Ishikawa (cell line): ENCODE data around the gene PLEKHM1.

ENCODE experiments used
- CEBPB ChIP-seq: IDR thresholded peaks from 2 replicates; pipeline ENCODE4 v1.6.1; 2012
- CREB1 ChIP-seq: IDR thresholded peaks from 2 replicates; pipeline ENCODE4 v1.6.1; 2012; ENCODE audit warnings: low read depth
- EGR1 ChIP-seq: IDR thresholded peaks from 2 replicates; pipeline ENCODE4 v1.6.1; 2012
- EP300 ChIP-seq: IDR thresholded peaks from 2 replicates; pipeline ENCODE4 v1.6.1; 2012; ENCODE audit warnings: borderline replicate concordance
- FOXM1 ChIP-seq: IDR thresholded peaks from 2 replicates; pipeline ENCODE4 v1.6.1; 2012; ENCODE audit warnings: low read depth, borderline replicate concordance
- NFIC ChIP-seq: IDR thresholded peaks from 2 replicates; pipeline ENCODE4 v1.6.1; 2012
- RAD21 ChIP-seq: IDR thresholded peaks from 2 replicates; pipeline ENCODE4 v1.6.1; 2012; ENCODE audit warnings: low read depth
- TAF1 ChIP-seq: IDR thresholded peaks from 2 replicates; pipeline ENCODE4 v1.6.1; 2012; ENCODE audit warnings: low read depth, mild to moderate bottlenecking
- TCF12 ChIP-seq: IDR thresholded peaks from 2 replicates; pipeline ENCODE4 v1.6.1; 2012; ENCODE audit warnings: low read depth
- TEAD4 ChIP-seq: IDR thresholded peaks from 2 replicates; pipeline ENCODE4 v1.6.1; 2012
- YY1 ChIP-seq: IDR thresholded peaks from 2 replicates; pipeline ENCODE4 v1.6.1; 2012; ENCODE audit warnings: low read depth
- ZBTB7A ChIP-seq: IDR thresholded peaks from 2 replicates; pipeline ENCODE4 v1.6.1; 2012; ENCODE audit warnings: low read depth
- TF ChIP-seq, protein P1 (sequence below): IDR thresholded peaks from 2 replicates; pipeline ENCODE4 v1.6.1; 2012; ENCODE audit warnings: low read depth, mild to moderate bottlenecking
- TF ChIP-seq, protein P2 (sequence below): IDR thresholded peaks from 2 replicates; pipeline ENCODE4 v1.6.1; 2012
- TF ChIP-seq, protein P3 (sequence below): IDR thresholded peaks from 2 replicates; pipeline ENCODE4 v1.6.1; 2012

Gene PLEKHM1

DNA sequence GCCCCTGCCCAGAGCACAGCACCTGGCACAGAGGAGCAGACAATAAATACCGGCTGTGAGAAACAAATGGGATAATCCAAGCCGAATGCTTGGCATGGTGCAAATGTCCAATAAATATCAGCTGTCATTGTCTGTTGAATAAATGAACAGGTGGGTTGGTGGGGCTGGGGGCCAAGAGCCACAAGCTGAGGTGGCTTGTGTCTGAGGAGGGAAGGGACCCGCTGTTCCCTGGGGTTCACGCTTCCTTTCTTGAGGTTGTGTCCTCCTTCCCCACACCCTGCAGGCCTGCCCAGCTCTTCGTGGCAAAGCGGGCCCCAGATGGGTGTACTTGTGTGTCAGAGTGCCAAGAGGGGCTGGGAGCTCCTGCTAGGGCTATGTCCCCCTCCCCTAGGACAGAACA lies 96.4 kb downstream of the PLEKHM1 start:
- TF ChIP-seq ZBTB7A = no peak

DNA sequence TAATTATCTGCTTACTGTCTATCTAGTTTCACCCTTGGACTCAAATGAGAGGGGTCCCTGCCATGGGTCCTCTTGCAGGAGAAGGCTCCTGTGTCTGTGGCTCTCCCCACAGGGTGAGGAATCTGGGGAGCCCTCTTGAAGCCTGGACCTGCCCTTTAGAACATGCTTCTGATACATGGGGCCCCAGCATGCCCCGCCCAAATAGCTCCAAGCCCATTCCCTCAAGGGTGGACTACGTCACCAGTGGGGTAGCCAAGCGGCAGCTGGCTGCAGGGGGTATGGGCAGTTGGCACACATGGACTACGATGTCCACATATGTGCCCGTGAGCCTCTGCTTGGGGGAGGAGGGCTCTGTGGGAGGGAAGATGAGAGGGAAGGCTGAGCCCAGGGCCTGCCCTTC lies 97.1 kb downstream of the PLEKHM1 start:
- TF ChIP-seq NFIC (no peak), ZBTB7A (no peak), YY1 (no peak), TCF12 (no peak), FOXM1 (no peak), CREB1 (no peak), EP300 (no peak), TEAD4 (no peak), EGR1 (no peak), RAD21 (no peak), CEBPB (no peak), TAF1 (no peak)
- TF ChIP-seq, protein P1, sequence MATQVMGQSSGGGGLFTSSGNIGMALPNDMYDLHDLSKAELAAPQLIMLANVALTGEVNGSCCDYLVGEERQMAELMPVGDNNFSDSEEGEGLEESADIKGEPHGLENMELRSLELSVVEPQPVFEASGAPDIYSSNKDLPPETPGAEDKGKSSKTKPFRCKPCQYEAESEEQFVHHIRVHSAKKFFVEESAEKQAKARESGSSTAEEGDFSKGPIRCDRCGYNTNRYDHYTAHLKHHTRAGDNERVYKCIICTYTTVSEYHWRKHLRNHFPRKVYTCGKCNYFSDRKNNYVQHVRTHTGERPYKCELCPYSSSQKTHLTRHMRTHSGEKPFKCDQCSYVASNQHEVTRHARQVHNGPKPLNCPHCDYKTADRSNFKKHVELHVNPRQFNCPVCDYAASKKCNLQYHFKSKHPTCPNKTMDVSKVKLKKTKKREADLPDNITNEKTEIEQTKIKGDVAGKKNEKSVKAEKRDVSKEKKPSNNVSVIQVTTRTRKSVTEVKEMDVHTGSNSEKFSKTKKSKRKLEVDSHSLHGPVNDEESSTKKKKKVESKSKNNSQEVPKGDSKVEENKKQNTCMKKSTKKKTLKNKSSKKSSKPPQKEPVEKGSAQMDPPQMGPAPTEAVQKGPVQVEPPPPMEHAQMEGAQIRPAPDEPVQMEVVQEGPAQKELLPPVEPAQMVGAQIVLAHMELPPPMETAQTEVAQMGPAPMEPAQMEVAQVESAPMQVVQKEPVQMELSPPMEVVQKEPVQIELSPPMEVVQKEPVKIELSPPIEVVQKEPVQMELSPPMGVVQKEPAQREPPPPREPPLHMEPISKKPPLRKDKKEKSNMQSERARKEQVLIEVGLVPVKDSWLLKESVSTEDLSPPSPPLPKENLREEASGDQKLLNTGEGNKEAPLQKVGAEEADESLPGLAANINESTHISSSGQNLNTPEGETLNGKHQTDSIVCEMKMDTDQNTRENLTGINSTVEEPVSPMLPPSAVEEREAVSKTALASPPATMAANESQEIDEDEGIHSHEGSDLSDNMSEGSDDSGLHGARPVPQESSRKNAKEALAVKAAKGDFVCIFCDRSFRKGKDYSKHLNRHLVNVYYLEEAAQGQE = no peak
- TF ChIP-seq, protein P2, sequence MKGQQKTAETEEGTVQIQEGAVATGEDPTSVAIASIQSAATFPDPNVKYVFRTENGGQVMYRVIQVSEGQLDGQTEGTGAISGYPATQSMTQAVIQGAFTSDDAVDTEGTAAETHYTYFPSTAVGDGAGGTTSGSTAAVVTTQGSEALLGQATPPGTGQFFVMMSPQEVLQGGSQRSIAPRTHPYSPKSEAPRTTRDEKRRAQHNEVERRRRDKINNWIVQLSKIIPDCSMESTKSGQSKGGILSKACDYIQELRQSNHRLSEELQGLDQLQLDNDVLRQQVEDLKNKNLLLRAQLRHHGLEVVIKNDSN = no peak
- TF ChIP-seq, protein P3, sequence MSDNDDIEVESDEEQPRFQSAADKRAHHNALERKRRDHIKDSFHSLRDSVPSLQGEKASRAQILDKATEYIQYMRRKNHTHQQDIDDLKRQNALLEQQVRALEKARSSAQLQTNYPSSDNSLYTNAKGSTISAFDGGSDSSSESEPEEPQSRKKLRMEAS = no peak

DNA sequence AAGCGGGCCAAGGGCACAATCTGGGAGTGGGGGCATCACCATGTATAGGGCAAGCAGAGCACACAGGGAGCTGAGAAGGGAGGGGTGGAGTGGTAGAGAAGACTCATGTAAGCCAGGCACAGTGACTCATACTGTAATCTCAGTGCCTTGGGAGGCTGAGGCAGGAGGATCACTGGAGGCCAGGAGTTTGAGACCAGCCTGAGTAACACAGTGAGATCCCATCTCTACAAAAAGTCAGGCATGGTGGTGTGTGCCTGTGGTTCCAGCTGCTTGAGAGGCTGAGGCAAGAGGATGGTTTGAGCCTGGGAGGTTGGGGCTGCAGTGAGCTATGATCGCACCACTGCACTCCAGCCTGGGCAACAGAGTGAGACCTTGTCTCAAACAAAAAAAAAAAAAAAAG lies 98.6 kb downstream of the PLEKHM1 start:
- no peak for TF ChIP-seq TCF12
- TF ChIP-seq YY1 = no peak
- no peak for TF ChIP-seq TAF1
- TF ChIP-seq ZBTB7A = no peak
- no peak for TF ChIP-seq EP300
- no peak for TF ChIP-seq CEBPB
- TF ChIP-seq EGR1 = no peak
- TF ChIP-seq, protein P1 = no peak
- TF ChIP-seq CREB1 = no peak
- TF ChIP-seq, protein P3 = no peak
- TF ChIP-seq RAD21 = no peak
- TF ChIP-seq, protein P2 = no peak
- no peak for TF ChIP-seq NFIC
- TF ChIP-seq FOXM1 = no peak
- no peak for TF ChIP-seq TEAD4

DNA sequence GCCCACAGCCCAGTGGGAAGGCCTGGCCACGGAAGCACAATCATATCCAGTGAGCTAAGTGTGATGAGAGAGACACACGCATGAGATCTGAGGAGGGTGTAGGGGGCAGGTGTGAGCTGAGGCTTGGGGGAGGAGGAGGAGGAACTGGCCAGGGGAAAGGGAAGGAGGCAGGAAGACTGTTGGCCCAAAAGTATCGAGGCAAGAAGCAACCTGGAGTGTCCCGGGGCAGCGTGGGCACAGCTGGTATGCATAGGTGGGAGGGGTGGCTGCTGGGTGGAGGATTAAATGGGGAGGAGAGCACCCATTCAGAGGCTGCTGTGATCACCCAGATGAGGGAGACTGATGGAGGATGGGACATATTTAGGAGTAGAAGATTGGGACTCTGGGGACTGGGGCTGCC lies 99.2 kb downstream of the PLEKHM1 start:
- no peak for TF ChIP-seq ZBTB7A

DNA sequence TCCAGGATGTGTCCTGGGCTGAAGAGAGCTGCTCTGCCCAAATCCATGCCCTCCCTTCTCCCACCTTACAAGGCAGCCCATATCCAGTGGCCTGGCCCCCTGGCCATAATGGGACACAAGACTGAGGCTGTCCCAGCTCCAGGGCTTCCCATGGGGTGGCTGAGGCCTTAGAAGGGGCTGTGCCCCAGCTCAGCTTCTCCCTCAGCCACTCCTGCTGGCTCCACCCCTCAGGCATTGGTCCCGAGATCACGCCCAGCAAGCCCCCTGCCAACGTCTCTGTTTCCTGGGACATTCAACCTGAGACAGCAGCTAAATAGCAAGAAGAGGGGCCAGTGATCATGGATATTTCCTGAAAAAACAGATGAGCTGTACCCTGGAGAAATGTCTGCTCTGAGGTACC lies 101.2 kb downstream of the PLEKHM1 start:
- TF ChIP-seq, protein P2 = no peak
- TF ChIP-seq NFIC (no peak), CREB1 (no peak), EGR1 (no peak)
- TF ChIP-seq, protein P1 = no peak
- TF ChIP-seq, protein P3 = no peak
